SK-N-SH (cell line): Measurements from ENCODE around the gene SLC29A1. TPM values are rescaled to one million over a fixed set of nuclear protein-coding genes. Genes with fewer than 3 reads are reported as not detected.

Experiments
- CTCF ChIA-PET: fragments of 300-600, 350-600 bp; formaldehyde crosslinking; extraction: SDS; loops from one replicate; lab custom pipeline; 2021; lab: Yijun Ruan, JAX
- POLR2A ChIA-PET: fragments of 350-600 bp; sonication (Branson Sonifier 250); formaldehyde crosslinking; extraction: SDS; loops from one replicate; lab custom pipeline; 2020; ENCODE audit warnings: antibody characterized with exemption, inconsistent platforms; lab: Yijun Ruan, JAX
- DNase-seq: peaks from one replicate; pipeline ENCODE4 v3.0.0; 2012
- H2AFZ ChIP-seq: fragments of 200-600 bp; sonication (generic); 2 replicates; pipeline ENCODE4 v1.8.1; 2016; ENCODE audit warnings: antibody characterized with exemption, mild to moderate bottlenecking, low read depth
- H3F3A ChIP-seq: fragments of 200-600 bp; sonication (generic); replicated peaks from 2 replicates; pipeline ENCODE3; 2016; ENCODE audit warnings: antibody characterized with exemption, mild to moderate bottlenecking; ENCODE audit not compliant: insufficient read depth
- H3K27ac ChIP-seq, 2 experiments: fragments of 200-500 bp in 1 of 2; fragments of 200-600 bp in 1 of 2; sonication (Bioruptor generic) in 1 of 2; sonication (generic), shearing (Covaris generic) in 1 of 2; 2 replicates each; pipeline versions ENCODE4 v1.5.1 to v1.6.1; 2014 to 2016; ENCODE audit warnings: low read depth in 2 of 2, inconsistent platforms in 1 of 2, low read length in 1 of 2, mild to moderate bottlenecking in 1 of 2, mixed read lengths in 1 of 2
- H3K27me3 ChIP-seq: fragments of 200-600 bp; sonication (generic), shearing (Covaris generic); 2 replicates; pipeline ENCODE4 v1.6.1; 2016; ENCODE audit warnings: mixed run types; ENCODE audit not compliant: insufficient read depth
- H3K36me3 ChIP-seq, 2 experiments: fragments of 200-500 bp in 1 of 2; fragments of 200-600 bp in 1 of 2; sonication (Bioruptor generic) in 1 of 2; sonication (generic) in 1 of 2; replicated peaks in 1 of 2; 2 replicates each; pipeline versions ENCODE3 to v1.5.1; 2014 to 2016; ENCODE audit warnings: low read length in 1 of 2, mild to moderate bottlenecking in 1 of 2; ENCODE audit not compliant: insufficient read depth in 2 of 2, control insufficient read depth in 1 of 2
- H3K4me1 ChIP-seq, 2 experiments: fragments of 200-500 bp in 1 of 2; fragments of 200-600 bp in 1 of 2; sonication (Bioruptor generic) in 1 of 2; sonication (generic), shearing (Covaris generic) in 1 of 2; 2 replicates each; pipeline versions ENCODE4 v1.5.1 to v1.6.1; 2014 to 2016; ENCODE audit warnings: low read depth in 1 of 2, low read length in 1 of 2, mixed run types in 1 of 2; ENCODE audit not compliant: insufficient read depth in 2 of 2, control insufficient read depth in 1 of 2
- H3K4me2 ChIP-seq: fragments of 200-600 bp; sonication (generic), shearing (Covaris generic); 2 replicates; pipeline ENCODE4 v1.6.1; 2017; ENCODE audit warnings: mixed run types
- H3K4me3 ChIP-seq, 2 experiments: fragments of 200-500 bp in 1 of 2; fragments of 200-600 bp in 1 of 2; sonication (Bioruptor generic) in 1 of 2; sonication (generic), shearing (Covaris generic) in 1 of 2; 2 replicates each; pipeline versions ENCODE4 v1.5.1 to v1.8.1; 2014 to 2016; ENCODE audit warnings: low read depth in 2 of 2, inconsistent platforms in 1 of 2, low read length in 1 of 2, mild to moderate bottlenecking in 1 of 2, mixed read lengths in 1 of 2, moderate library complexity in 1 of 2
- H3K79me2 ChIP-seq: fragments of 200-600 bp; sonication (generic); 2 replicates; pipeline ENCODE4 v1.8.1; 2017; ENCODE audit warnings: mild to moderate bottlenecking; ENCODE audit not compliant: insufficient read depth
- H3K9ac ChIP-seq: fragments of 200-600 bp; sonication (generic); 2 replicates; pipeline ENCODE4 v1.6.1; 2017; ENCODE audit warnings: mixed run types
- H3K9me2 ChIP-seq: fragments of 200-600 bp; sonication (generic); 2 replicates; pipeline ENCODE4 v1.6.1; 2017; ENCODE audit warnings: mixed run types
- H3K9me3 ChIP-seq: fragments of 200-600 bp; sonication (generic); 2 replicates; pipeline ENCODE4 v1.6.1; 2017; ENCODE audit warnings: mixed run types, mild to moderate bottlenecking, moderate library complexity
- H4K20me1 ChIP-seq: fragments of 200-600 bp; sonication (generic); 2 replicates; pipeline ENCODE4 v1.6.1; 2017; ENCODE audit warnings: mild to moderate bottlenecking, mixed run types; ENCODE audit not compliant: insufficient read depth
- CTCF ChIP-seq: fragments of 200-600 bp; sonication (generic); IDR thresholded peaks from 2 replicates; pipeline ENCODE4 v1.6.1; 2017; ENCODE audit warnings: antibody characterized with exemption, mild to moderate bottlenecking, moderate library complexity
- EP300 ChIP-seq, 2 experiments: IDR thresholded peaks; 2 replicates each; pipeline versions ENCODE4 v1.4.0 to v1.6.1; 2012; ENCODE audit warnings: borderline replicate concordance in 1 of 2, low read depth in 1 of 2, low read length in 1 of 2
- EZH2phosphoT487 ChIP-seq: fragments of 200-600 bp; sonication (generic); IDR thresholded peaks from 2 replicates; pipeline ENCODE4 v1.6.1; 2017; ENCODE audit warnings: low read depth, mixed run types, mild to moderate bottlenecking, antibody characterized with exemption, moderate library complexity, borderline replicate concordance
- FOSL2 ChIP-seq: IDR thresholded peaks from 2 replicates; pipeline ENCODE4 v1.4.0; 2012; ENCODE audit warnings: low read depth, mild to moderate bottlenecking, moderate library complexity, borderline replicate concordance
- FOXJ3 ChIP-seq: sonication (generic); formaldehyde crosslinking; IDR thresholded peaks from 2 replicates; pipeline ENCODE4 v1.5.1; 2020; ENCODE audit warnings: mild to moderate bottlenecking, missing genetic modification reagents
- GABPA ChIP-seq: IDR thresholded peaks from 2 replicates; pipeline ENCODE4 v1.4.0; 2012; ENCODE audit warnings: low read depth, mild to moderate bottlenecking
- IRF3 ChIP-seq: fragments of 150-350 bp; IDR thresholded peaks from 2 replicates; pipeline ENCODE4 v1.6.1; 2016; ENCODE audit warnings: mild to moderate bottlenecking, low read depth, low read length
- MEF2A ChIP-seq: IDR thresholded peaks from 2 replicates; pipeline ENCODE4 v1.4.0; 2012; ENCODE audit warnings: low read depth, borderline replicate concordance
- MXI1 ChIP-seq: IDR thresholded peaks from 2 replicates; pipeline ENCODE4 v1.6.1; 2012; ENCODE audit warnings: mild to moderate bottlenecking, low read depth, low read length, improper control_type of control experiment
- POLR2AphosphoS5 ChIP-seq: IDR thresholded peaks from 2 replicates; pipeline ENCODE4 v1.6.1; 2012; ENCODE audit warnings: low read depth, low read length
- RFX5 ChIP-seq: IDR thresholded peaks from 2 replicates; pipeline ENCODE4 v1.6.1; 2012; ENCODE audit warnings: mild to moderate bottlenecking, improper control_type of control experiment, low read length
- TAF1 ChIP-seq: IDR thresholded peaks from 2 replicates; pipeline ENCODE4 v1.6.1; 2012; ENCODE audit warnings: low read depth, mild to moderate bottlenecking, low read length, moderate library complexity, borderline replicate concordance
- USF1 ChIP-seq: IDR thresholded peaks from 2 replicates; pipeline ENCODE4 v1.4.0; 2012; ENCODE audit warnings: low read depth, borderline replicate concordance
- USF2 ChIP-seq: fragments of 150-350 bp; IDR thresholded peaks from 2 replicates; pipeline ENCODE4 v1.6.1; 2017; ENCODE audit warnings: antibody characterized with exemption, low read length, low read depth, borderline replicate concordance
- ZBTB33 ChIP-seq: IDR thresholded peaks from 2 replicates; pipeline ENCODE4 v1.4.0; 2012; ENCODE audit warnings: low read depth, borderline replicate concordance
- WGBS: methylation state at CpG from one replicate; pipeline ENCODE4 v1.1.6; 2017; ENCODE audit warnings: low lambda C conversion rate; 5-methylcytosine and 5-hydroxymethylcytosine counted together
- polyA plus RNA-seq, 3 experiments: library from polyadenylated mRNA; depleted of rRNA; stranded (reverse); fragments of >200 nt; gene quantifications; 2 replicates each; pipeline ENCODE4 v1.2.3, GENCODE V29; 2012

The SLC29A1 gene
- polyA plus RNA-seq, 1 of the 3 experiments (the other 2 are of a cell fraction): 44.5 TPM

GRCh38 chr6:44188819-44189218, 34.6 kb upstream of the SLC29A1 start:
- H3K4me1 ChIP-seq: no peaks in the 10 kb centered on the region; a peak in 1 of 4 replicates
- POLR2A ChIA-PET: no interaction called here
- WGBS: 69% methylated on average over 2 of the region's 2 CpGs
- no peak for TF ChIP-seq POLR2AphosphoS5
- TF ChIP-seq FOSL2: no peak
- TF ChIP-seq FOXJ3 (CRISPR knock-in tag): no peak
- TF ChIP-seq MEF2A: no peak
- TF ChIP-seq CTCF: no peak
- TF ChIP-seq USF1: no peak
- no peak for TF ChIP-seq USF2
- no peak for TF ChIP-seq ZBTB33
- TF ChIP-seq EZH2phosphoT487: no peak
- TF ChIP-seq RFX5: no peak
- TF ChIP-seq, all 33 proteins: peak for 0
- no peak overlapping the region for H2AFZ ChIP-seq
- DNase-seq: no peak
- no peaks in the 10 kb centered on the region for H3K9me2 ChIP-seq
- H4K20me1 ChIP-seq: no peaks in the 10 kb centered on the region
- no peaks in the 10 kb centered on the region for H3K36me3 ChIP-seq
- no peaks in the 10 kb centered on the region for H3K9me3 ChIP-seq
- no peaks in the 10 kb centered on the region; the same call in 1 of the 2 replicates for H3K27me3 ChIP-seq
- no peak overlapping the region for H3K27ac ChIP-seq
- H3F3A ChIP-seq: no peaks in the 10 kb centered on the region
- H3K79me2 ChIP-seq: no peaks in the 10 kb centered on the region
- no peak overlapping the region for H3K4me3 ChIP-seq
- H3K4me2 ChIP-seq: no peak overlapping the region
- no peak overlapping the region for H3K9ac ChIP-seq
- CTCF ChIA-PET: interaction anchor here (0.9 to 2.9 kb wide), 4 partner anchors 16 to 124 kb away, joined by 3 to 14 read pairs (median 6); partner anchors contain the start of gene AARS2

- Histone ChIP-seq H3K27me3 (no peaks in the 10 kb centered on the region; the same call in 1 of the 2 replicates), H3F3A (no peaks in the 10 kb centered on the region), H3K9me3 (no peaks in the 10 kb centered on the region), H2AFZ (no peak overlapping the region), H3K9ac (no peak overlapping the region), H3K4me1 (no peaks in the 10 kb centered on the region; a peak in 1 of 4 replicates), H3K4me3 (no peak overlapping the region), H3K79me2 (no peaks in the 10 kb centered on the region), H4K20me1 (no peaks in the 10 kb centered on the region), H3K4me2 (no peak overlapping the region), H3K36me3 (no peaks in the 10 kb centered on the region), H3K27ac (no peak overlapping the region), H3K9me2 (no peaks in the 10 kb centered on the region)
- ChIA-PET CTCF (interaction anchor here (0.7 to 5.8 kb wide), 5 partner anchors 14 to 45 kb away, joined by 3 to 31 read pairs (median 9); no protein-coding TSS in a partner anchor), POLR2A (no interaction called here)
- WGBS: 68% methylated on average over 2 of the region's 2 CpGs
- DNase-seq: no peak
- no peak for TF ChIP-seq RFX5
- TF ChIP-seq FOSL2: no peak
- TF ChIP-seq CTCF: no peak
- TF ChIP-seq GABPA: no peak
- no peak for TF ChIP-seq EZH2phosphoT487
- no peak for TF ChIP-seq USF1
- TF ChIP-seq EP300 (IDR thresholded peaks at IDR 0.05; ENCODE audit: borderline replicate concordance in 1 of 2, low read depth in 1 of 2, low read length in 1 of 2): no peak
- TF ChIP-seq TAF1: no peak
- no peak for TF ChIP-seq MXI1
- TF ChIP-seq IRF3: no peak
These were observed 34.1 kb upstream of the SLC29A1 start for GRCh38 chr6:44189257-44189656.
